H1 (cell line): ENCODE data around the gene ZSCAN5A. TPM values are rescaled to one million over a fixed set of nuclear protein-coding genes. Genes with fewer than 3 reads are reported as not detected.

ENCODE experiments used
- EP300 ChIP-seq, 2 experiments: IDR thresholded peaks; 1 replicate in 1 of 2; 2 replicates in 1 of 2; pipeline ENCODE4 v1.6.1; 2011 to 2012; ENCODE audit warnings: low read depth in 2 of 2, low read length in 2 of 2, mild to moderate bottlenecking in 2 of 2, borderline replicate concordance in 1 of 2, inconsistent platforms in 1 of 2, moderate library complexity in 1 of 2
- MAFK ChIP-seq: IDR thresholded peaks from 2 replicates; pipeline ENCODE4 v1.6.1; 2012; ENCODE audit warnings: low read depth, mild to moderate bottlenecking, improper control_type of control experiment, low read length
- PHF8 ChIP-seq: fragments of 200-600 bp; sonication (generic); conservative IDR thresholded peaks from 2 replicates; pipeline ENCODE4 v1.7.1; 2012; ENCODE audit warnings: low read depth, mild to moderate bottlenecking, inconsistent platforms, low read length, moderate library complexity
- RXRA ChIP-seq: IDR thresholded peaks from 2 replicates; pipeline ENCODE4 v1.6.1; 2011; ENCODE audit warnings: low read depth, mild to moderate bottlenecking, low read length, moderate library complexity; ENCODE audit not compliant: insufficient read depth
- polyA plus RNA-seq, 7 experiments: library from polyadenylated mRNA; depleted of rRNA in 3 of 7; stranded (reverse) in 5 of 7; unstranded in 2 of 7; fragments of >200 nt in 5 of 7; fragments of 200-250 nt in 2 of 7; gene quantifications; 1 replicate in 5 of 7; 2 replicates in 1 of 7; 4 replicates in 1 of 7; pipeline versions ENCODE4 v1.2.1 to v1.2.3, GENCODE V29; 2011 to 2013; ENCODE audit warnings: missing spikeins in 2 of 7, mixed read lengths in 2 of 7
- total RNA-seq: library from RNA; stranded (reverse); fragmentation: NEBNext Ultra II Directional; extraction: Animal tissue kit (Norgen Biotek cat#: 25700); gene quantifications from 2 replicates; pipeline ENCODE4 v1.2.1, GENCODE V29; 2021
- TF ChIP-seq, protein P1 (sequence below): fragments of 300-600 bp; sonication (generic); IDR thresholded peaks from 2 replicates; pipeline ENCODE4 v1.7.1; 2012; ENCODE audit warnings: low read length, moderate library complexity, mild to moderate bottlenecking, inconsistent platforms; ENCODE audit not compliant: insufficient replicate concordance
- TF ChIP-seq, protein P2 (sequence below): IDR thresholded peaks from 2 replicates; pipeline ENCODE4 v1.6.1; 2011; ENCODE audit warnings: low read depth, mild to moderate bottlenecking, low read length; ENCODE audit not compliant: insufficient read depth

ZSCAN5A gene
- total and polyA plus RNA-seq, 2 of the 8 experiments (the other 6 are each of a cell fraction or from before 2014, with no cell fraction given) = 8.6 to 11.0 TPM

DNA sequence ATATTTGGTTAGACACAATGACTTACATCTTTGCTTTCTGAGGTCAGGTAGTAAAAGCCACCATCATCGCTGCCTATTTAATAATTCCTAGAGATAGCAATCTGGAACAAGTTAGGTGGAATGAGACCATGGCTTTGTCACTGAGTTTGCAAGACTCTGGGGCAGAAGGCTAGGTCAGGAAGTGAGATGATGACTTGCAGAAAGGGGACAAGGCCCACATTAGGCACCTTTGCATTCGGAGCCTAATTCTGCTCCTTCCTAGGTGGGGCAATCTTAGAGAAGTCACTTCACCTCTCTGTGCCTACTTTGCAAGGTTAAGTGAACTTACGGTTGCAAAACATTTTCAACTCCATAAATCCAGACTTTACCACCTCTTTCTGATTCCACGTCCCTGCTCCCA, 31.8 kb downstream of the ZSCAN5A start (continued):
- TF ChIP-seq, protein P1, sequence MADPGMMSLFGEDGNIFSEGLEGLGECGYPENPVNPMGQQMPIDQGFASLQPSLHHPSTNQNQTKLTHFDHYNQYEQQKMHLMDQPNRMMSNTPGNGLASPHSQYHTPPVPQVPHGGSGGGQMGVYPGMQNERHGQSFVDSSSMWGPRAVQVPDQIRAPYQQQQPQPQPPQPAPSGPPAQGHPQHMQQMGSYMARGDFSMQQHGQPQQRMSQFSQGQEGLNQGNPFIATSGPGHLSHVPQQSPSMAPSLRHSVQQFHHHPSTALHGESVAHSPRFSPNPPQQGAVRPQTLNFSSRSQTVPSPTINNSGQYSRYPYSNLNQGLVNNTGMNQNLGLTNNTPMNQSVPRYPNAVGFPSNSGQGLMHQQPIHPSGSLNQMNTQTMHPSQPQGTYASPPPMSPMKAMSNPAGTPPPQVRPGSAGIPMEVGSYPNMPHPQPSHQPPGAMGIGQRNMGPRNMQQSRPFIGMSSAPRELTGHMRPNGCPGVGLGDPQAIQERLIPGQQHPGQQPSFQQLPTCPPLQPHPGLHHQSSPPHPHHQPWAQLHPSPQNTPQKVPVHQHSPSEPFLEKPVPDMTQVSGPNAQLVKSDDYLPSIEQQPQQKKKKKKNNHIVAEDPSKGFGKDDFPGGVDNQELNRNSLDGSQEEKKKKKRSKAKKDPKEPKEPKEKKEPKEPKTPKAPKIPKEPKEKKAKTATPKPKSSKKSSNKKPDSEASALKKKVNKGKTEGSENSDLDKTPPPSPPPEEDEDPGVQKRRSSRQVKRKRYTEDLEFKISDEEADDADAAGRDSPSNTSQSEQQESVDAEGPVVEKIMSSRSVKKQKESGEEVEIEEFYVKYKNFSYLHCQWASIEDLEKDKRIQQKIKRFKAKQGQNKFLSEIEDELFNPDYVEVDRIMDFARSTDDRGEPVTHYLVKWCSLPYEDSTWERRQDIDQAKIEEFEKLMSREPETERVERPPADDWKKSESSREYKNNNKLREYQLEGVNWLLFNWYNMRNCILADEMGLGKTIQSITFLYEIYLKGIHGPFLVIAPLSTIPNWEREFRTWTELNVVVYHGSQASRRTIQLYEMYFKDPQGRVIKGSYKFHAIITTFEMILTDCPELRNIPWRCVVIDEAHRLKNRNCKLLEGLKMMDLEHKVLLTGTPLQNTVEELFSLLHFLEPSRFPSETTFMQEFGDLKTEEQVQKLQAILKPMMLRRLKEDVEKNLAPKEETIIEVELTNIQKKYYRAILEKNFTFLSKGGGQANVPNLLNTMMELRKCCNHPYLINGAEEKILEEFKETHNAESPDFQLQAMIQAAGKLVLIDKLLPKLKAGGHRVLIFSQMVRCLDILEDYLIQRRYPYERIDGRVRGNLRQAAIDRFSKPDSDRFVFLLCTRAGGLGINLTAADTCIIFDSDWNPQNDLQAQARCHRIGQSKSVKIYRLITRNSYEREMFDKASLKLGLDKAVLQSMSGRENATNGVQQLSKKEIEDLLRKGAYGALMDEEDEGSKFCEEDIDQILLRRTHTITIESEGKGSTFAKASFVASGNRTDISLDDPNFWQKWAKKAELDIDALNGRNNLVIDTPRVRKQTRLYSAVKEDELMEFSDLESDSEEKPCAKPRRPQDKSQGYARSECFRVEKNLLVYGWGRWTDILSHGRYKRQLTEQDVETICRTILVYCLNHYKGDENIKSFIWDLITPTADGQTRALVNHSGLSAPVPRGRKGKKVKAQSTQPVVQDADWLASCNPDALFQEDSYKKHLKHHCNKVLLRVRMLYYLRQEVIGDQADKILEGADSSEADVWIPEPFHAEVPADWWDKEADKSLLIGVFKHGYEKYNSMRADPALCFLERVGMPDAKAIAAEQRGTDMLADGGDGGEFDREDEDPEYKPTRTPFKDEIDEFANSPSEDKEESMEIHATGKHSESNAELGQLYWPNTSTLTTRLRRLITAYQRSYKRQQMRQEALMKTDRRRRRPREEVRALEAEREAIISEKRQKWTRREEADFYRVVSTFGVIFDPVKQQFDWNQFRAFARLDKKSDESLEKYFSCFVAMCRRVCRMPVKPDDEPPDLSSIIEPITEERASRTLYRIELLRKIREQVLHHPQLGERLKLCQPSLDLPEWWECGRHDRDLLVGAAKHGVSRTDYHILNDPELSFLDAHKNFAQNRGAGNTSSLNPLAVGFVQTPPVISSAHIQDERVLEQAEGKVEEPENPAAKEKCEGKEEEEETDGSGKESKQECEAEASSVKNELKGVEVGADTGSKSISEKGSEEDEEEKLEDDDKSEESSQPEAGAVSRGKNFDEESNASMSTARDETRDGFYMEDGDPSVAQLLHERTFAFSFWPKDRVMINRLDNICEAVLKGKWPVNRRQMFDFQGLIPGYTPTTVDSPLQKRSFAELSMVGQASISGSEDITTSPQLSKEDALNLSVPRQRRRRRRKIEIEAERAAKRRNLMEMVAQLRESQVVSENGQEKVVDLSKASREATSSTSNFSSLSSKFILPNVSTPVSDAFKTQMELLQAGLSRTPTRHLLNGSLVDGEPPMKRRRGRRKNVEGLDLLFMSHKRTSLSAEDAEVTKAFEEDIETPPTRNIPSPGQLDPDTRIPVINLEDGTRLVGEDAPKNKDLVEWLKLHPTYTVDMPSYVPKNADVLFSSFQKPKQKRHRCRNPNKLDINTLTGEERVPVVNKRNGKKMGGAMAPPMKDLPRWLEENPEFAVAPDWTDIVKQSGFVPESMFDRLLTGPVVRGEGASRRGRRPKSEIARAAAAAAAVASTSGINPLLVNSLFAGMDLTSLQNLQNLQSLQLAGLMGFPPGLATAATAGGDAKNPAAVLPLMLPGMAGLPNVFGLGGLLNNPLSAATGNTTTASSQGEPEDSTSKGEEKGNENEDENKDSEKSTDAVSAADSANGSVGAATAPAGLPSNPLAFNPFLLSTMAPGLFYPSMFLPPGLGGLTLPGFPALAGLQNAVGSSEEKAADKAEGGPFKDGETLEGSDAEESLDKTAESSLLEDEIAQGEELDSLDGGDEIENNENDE = no peak
- TF ChIP-seq EP300 (IDR thresholded peaks at IDR 0.05; ENCODE audit: borderline replicate concordance in 1 of 2, low read depth in 2 of 2, low read length in 2 of 2) (no peak), MAFK (no peak), RXRA (no peak), PHF8 (no peak)
- TF ChIP-seq, protein P2, sequence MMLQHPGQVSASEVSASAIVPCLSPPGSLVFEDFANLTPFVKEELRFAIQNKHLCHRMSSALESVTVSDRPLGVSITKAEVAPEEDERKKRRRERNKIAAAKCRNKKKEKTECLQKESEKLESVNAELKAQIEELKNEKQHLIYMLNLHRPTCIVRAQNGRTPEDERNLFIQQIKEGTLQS = no peak
